ENCODE results near the gene RIOK1. TPM values are rescaled to one million over a fixed set of nuclear protein-coding genes. Genes with fewer than 3 reads are reported as not detected.

Gene RIOK1
- total and polyA plus RNA-seq, 5 donors = 7.7 to 14.3 (median 13.2) TPM

DNA sequence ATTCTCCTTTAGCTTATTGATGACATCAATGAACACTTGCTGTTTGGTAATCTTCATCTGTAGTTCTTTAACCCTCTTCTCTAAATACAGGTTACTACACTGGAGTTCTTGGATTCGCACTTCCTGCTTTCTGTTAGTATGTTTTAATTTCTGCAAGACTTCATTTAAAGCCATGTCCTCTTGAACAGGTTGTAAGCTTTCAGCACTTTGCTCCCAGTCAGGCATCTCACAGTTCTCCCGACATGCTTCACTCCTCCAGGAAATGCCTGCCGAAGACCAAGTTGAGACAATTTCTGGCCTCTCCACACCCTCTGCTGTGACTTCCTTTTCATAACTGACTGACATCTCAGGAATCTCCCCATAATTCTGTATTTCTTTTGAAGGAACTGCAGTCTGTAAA is 15.9 kb upstream of the RIOK1 start:
- intact Hi-C loops (cut with DNase I) = loop anchor here in 1 of 4 donors (10.0 kb wide), 1 partner anchor 49 kb away; no protein-coding TSS in a partner anchor
- H3K27ac ChIP-seq (ENCODE audit: low read length) = no peak overlapping the region
- no peaks in the 10 kb centered on the region for H3K4me1 ChIP-seq (ENCODE audit: control insufficient read depth, insufficient read depth, low read length)
- DNase-seq (no peak), ATAC-seq (no peak)
- no peak overlapping the region for H3K4me3 ChIP-seq (ENCODE audit: low read length)
- no peaks in the 10 kb centered on the region for H3K27me3 ChIP-seq (ENCODE audit: control insufficient read depth, insufficient read depth)
- 34% methylated on average over 3 of the region's 3 CpGs for WGBS
- no peaks in the 10 kb centered on the region for H3K9me3 ChIP-seq (ENCODE audit: control insufficient read depth, low read length)

DNA sequence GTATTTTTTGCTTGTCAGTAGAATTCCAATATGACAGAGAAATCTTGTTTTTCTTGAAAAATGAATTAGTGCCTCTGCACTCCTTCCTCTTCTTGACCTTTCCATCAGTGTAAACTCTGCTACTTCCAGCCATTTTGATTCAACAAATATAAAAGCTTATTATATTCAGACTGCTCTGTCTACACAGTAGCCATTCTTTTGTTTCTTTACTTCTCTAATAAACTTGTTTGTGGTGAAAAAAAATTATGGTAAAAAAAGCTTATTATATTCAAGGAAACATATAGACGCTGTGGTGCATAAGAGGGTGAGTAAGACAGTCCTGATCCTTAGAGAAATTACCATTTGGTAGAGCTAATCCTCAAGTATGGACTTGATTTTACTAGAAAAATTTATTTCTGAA is 11.6 kb upstream of the RIOK1 start:
- Histone ChIP-seq H3K27ac (ENCODE audit: low read length) (no peak overlapping the region), H3K27me3 (ENCODE audit: control insufficient read depth, insufficient read depth) (no peaks in the 10 kb centered on the region), H3K4me3 (ENCODE audit: low read length) (no peak overlapping the region), H3K4me1 (ENCODE audit: control insufficient read depth, insufficient read depth, low read length) (no peaks in the 10 kb centered on the region), H3K9me3 (ENCODE audit: control insufficient read depth, low read length) (no peaks in the 10 kb centered on the region)
- intact Hi-C loops (cut with DNase I) = loop anchor here in 1 of 4 donors (10.0 kb wide), 1 partner anchor 53 kb away; no protein-coding TSS in a partner anchor
- WGBS = 91% methylated on average over 1 of the region's 1 CpG
- no peak for ATAC-seq
- DNase-seq = no peak

DNA sequence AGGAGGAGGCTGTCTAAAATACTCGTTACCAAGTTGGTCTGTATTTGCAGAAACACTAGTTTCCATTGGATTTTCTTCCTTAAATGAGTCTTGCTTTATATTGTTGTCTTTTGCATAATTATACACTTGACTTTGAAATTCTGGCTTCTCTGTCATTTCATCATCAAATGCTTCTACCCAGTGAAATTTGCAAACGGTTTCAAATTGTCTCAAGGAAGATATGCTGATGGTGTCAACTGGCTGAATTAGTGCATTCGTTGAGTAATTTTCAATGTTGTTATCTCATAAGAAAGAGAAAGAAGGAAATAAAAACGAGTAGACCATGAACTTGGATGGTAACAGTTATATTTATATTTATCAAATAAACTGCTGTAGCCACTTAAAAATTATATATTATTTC is 10.9 kb upstream of the RIOK1 start:
- no peak overlapping the region for H3K4me3 ChIP-seq (ENCODE audit: low read length)
- no peak overlapping the region for H3K27ac ChIP-seq (ENCODE audit: low read length)
- DNase-seq = no peak
- 53% methylated on average over 4 of the region's 4 CpGs for WGBS
- H3K4me1 ChIP-seq (ENCODE audit: control insufficient read depth, insufficient read depth, low read length) = no peaks in the 10 kb centered on the region
- ATAC-seq = no peak
- H3K27me3 ChIP-seq (ENCODE audit: control insufficient read depth, insufficient read depth) = no peaks in the 10 kb centered on the region
- no peaks in the 10 kb centered on the region for H3K9me3 ChIP-seq (ENCODE audit: control insufficient read depth, low read length)
- intact Hi-C loops (cut with DNase I) = loop anchor here in 1 of 4 donors (10.0 kb wide), 1 partner anchor 54 kb away; no protein-coding TSS in a partner anchor

DNA sequence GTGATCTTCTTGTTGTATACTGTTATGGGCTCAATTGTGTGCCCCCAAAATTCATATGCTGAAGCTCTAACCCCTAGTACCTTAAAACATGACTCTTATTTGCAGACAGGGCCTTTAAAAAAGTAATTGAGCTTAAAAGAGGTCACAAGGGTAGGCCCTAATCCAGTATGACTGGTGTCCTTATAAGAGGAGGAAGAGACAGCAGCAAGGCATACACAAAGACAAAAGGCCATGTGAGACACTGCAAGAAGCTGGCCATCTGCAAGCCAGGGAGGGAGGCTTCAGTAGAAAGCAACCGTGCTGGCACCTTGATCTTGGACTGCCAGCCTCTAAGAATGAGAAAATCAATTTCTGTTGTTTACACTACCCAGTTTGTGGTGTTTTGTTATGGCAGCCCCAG is 8.5 kb upstream of the RIOK1 start:
- Histone ChIP-seq H3K4me1 (ENCODE audit: control insufficient read depth, insufficient read depth, low read length) (no peaks in the 10 kb centered on the region), H3K4me3 (ENCODE audit: low read length) (no peak overlapping the region), H3K27me3 (ENCODE audit: control insufficient read depth, insufficient read depth) (no peaks in the 10 kb centered on the region), H3K9me3 (ENCODE audit: control insufficient read depth, low read length) (no peaks in the 10 kb centered on the region), H3K27ac (ENCODE audit: low read length) (no peak overlapping the region)
- intact Hi-C loops (cut with DNase I) = loop anchor here in 1 of 4 donors (10.0 kb wide), 1 partner anchor 66 kb away; the partner anchor contains the start of gene SSR1
- WGBS = 80% methylated on average over 1 of the region's 1 CpG
- DNase-seq (no peak), ATAC-seq (no peak)

DNA sequence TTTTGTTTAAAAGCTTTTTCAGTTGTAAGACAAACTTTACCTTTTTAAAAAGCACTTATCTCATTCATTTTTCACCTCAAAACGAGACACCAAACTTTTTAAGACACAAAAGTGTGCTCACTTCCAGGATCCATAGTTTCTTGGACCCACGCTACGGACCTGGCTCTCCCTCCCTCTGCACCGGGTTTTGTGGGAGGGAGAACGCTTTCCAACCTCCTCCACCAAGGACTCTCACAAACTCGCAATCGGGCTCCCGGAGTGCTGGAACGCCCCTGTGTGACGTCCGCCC is 502 bp upstream of the RIOK1 start:
- Histone ChIP-seq H3K27me3 (ENCODE audit: control insufficient read depth, insufficient read depth) (no peaks in the 10 kb centered on the region), H3K9me3 (ENCODE audit: control insufficient read depth, low read length) (no peaks in the 10 kb centered on the region), H3K4me1 (ENCODE audit: control insufficient read depth, insufficient read depth, low read length) (no peaks in the 10 kb centered on the region), H3K4me3 (ENCODE audit: low read length) (peak overlapping the region; percentile 53), H3K27ac (ENCODE audit: low read length) (peak overlapping the region; percentile 48)
- peak in 1 of 3 donors; percentile 83 for DNase-seq
- peak; percentile 78 to 84 for ATAC-seq
- intact Hi-C loops (cut with DNase I) = loop anchor here in 1 of 4 donors (5.0 to 10.0 kb wide), 2 partner anchors 74 to 112 kb away; partner anchors contain the start of gene SSR1
- under 1% methylated on average over 11 of the region's 11 CpGs for WGBS

DNA sequence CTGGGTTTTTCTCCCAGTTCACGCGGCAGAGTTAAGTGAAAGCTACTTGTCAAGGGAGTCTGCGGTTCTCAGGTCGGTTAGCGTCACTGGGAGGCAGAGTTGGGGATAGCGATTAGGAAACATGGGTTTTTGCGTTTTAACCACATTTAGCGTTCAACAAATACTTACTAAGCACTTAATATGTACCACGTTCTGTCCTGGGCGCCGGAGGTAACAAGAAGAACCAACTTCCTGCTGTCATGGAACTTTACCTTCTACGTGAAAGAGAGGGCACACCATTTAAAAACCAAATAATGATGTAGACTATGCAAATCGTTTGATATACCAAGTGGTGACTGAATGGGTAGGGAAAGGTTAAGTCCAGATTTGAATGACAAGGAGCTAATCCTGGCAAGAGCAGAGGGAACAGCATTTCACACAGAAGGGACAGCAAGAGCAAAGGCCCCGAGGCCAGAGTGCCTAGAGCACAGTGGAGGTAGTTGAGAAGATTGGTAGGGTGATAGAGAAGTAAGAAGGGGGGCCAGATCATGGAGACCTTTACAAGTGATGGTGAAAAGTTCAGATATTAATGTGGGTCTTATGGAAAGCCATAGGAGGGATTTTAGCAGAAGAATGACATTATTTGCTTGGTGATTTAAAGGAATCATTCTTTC is 744 bp downstream of the RIOK1 start:
- Histone ChIP-seq H3K4me3 (ENCODE audit: low read length) (peak overlapping the region; percentile 53), H3K27ac (ENCODE audit: low read length) (peak overlapping the region; percentile 48), H3K4me1 (ENCODE audit: control insufficient read depth, insufficient read depth, low read length) (no peaks in the 10 kb centered on the region), H3K9me3 (ENCODE audit: control insufficient read depth, low read length) (no peaks in the 10 kb centered on the region), H3K27me3 (ENCODE audit: control insufficient read depth, insufficient read depth) (no peaks in the 10 kb centered on the region)
- DNase-seq = no peak
- no peak for ATAC-seq
- intact Hi-C loops (cut with DNase I) = loop anchor here in 1 of 4 donors (5.0 kb wide), 1 partner anchor 78 kb away; the partner anchor contains the start of gene SSR1
- WGBS = 4% methylated on average over 14 of the region's 14 CpGs

DNA sequence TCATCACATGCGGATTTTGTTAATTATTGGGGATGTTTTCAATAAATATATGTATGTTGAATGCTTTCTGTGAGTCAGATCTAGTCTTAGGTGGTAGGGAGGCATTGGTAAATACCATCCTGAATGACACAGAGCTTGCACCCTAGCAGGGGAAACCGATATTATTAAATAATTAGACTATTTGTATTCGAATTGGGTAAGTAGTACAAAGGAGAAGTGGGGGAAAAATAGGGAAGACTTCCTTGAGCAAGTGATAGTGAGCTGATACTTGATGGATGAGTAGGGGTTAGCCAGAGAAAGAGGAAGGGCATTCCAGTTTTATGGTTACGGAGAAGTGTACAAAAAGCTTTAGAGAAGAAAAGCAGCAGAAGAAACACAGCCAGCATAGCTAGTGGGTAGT is 1.5 kb downstream of the RIOK1 start:
- DNase-seq = no peak
- 84% methylated on average over 4 of the region's 4 CpGs for WGBS
- Histone ChIP-seq H3K27ac (ENCODE audit: low read length) (no peak overlapping the region), H3K4me1 (ENCODE audit: control insufficient read depth, insufficient read depth, low read length) (no peaks in the 10 kb centered on the region), H3K27me3 (ENCODE audit: control insufficient read depth, insufficient read depth) (no peaks in the 10 kb centered on the region), H3K4me3 (ENCODE audit: low read length) (no peak overlapping the region), H3K9me3 (ENCODE audit: control insufficient read depth, low read length) (no peaks in the 10 kb centered on the region)
- ATAC-seq = no peak
- intact Hi-C loops (cut with DNase I) = loop anchor here in 1 of 4 donors (5.0 kb wide), 1 partner anchor 79 kb away; the partner anchor contains the start of gene SSR1

DNA sequence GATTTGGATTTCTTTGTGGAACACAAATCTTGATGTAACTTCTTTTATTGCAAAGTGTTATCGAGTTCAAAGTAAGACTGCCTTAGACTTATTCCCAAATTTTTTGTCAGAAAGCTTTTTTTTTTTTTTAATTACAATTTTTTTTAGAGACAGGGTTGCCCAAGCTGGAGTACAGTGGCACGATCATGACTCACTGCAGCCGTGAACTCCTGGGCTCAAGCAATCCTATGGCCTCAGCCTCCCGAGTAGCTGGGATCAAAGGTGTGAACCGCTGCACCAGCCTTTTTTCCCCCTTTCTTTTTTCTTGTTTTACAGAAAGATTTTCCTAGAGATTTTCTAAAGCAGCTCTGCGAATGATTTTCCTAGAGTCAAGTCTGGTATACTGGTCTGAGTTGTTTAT is 2.8 kb downstream of the RIOK1 start:
- DNase-seq (no peak), ATAC-seq (no peak)
- Histone ChIP-seq H3K9me3 (ENCODE audit: control insufficient read depth, low read length) (no peaks in the 10 kb centered on the region), H3K4me3 (ENCODE audit: low read length) (no peak overlapping the region), H3K27ac (ENCODE audit: low read length) (no peak overlapping the region), H3K27me3 (ENCODE audit: control insufficient read depth, insufficient read depth) (no peaks in the 10 kb centered on the region), H3K4me1 (ENCODE audit: control insufficient read depth, insufficient read depth, low read length) (no peaks in the 10 kb centered on the region)
- intact Hi-C loops (cut with DNase I) = loop anchor here in 1 of 4 donors (5.0 kb wide), 1 partner anchor 80 kb away; the partner anchor contains the start of gene SSR1
- WGBS = 88% methylated on average over 6 of the region's 6 CpGs

DNA sequence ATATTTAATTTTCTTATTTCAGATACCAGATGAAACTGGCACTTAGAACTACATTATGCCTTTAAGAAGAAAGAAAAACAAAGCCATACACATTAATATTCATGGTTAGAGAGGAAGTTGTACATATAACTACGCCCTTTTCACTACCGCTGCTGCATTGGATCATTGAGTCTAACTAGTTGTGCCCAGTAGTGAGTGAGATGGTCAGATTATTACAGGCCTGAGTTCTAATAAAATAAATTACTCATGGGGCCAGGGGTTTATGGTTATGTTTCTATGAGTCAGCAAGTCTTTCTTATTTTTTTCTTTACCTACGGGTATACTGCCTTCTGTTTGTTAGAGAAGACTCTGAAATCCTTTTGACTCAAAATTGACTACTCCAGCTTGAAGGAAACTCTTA is 11.5 kb downstream of the RIOK1 start:
- no peak overlapping the region for H3K4me3 ChIP-seq (ENCODE audit: low read length)
- WGBS = 91% methylated on average over 3 of the region's 3 CpGs
- H3K9me3 ChIP-seq (ENCODE audit: control insufficient read depth, low read length) = no peaks in the 10 kb centered on the region
- no peaks in the 10 kb centered on the region for H3K4me1 ChIP-seq (ENCODE audit: control insufficient read depth, insufficient read depth, low read length)
- intact Hi-C loops (cut with DNase I) = loop anchor here in 1 of 4 donors (10.0 kb wide), 1 partner anchor 96 kb away; no protein-coding TSS in a partner anchor
- H3K27me3 ChIP-seq (ENCODE audit: control insufficient read depth, insufficient read depth) = no peaks in the 10 kb centered on the region
- ATAC-seq (no peak), DNase-seq (no peak)
- no peak overlapping the region for H3K27ac ChIP-seq (ENCODE audit: low read length)

DNA sequence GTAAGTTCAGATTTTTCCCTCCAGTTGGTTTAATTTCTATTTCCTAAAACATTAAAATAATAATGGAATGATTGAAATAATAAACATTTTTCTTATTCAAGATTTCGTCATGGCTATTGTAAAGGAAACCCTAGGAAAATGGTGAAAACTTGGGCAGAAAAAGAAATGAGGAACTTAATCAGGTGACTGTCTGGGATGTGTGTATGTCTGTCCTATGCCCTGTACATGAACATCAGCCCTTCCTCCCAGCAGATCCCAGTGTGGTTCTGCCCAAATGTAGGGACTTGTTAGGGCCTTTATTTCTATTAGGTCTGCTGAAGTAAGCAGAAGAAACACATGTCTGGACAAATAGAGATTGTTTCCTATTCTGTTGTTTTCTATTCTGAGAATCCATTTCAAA is 13.1 kb downstream of the RIOK1 start:
- ATAC-seq = no peak
- Histone ChIP-seq H3K27ac (ENCODE audit: low read length) (no peak overlapping the region), H3K4me3 (ENCODE audit: low read length) (no peak overlapping the region), H3K4me1 (ENCODE audit: control insufficient read depth, insufficient read depth, low read length) (no peaks in the 10 kb centered on the region), H3K27me3 (ENCODE audit: control insufficient read depth, insufficient read depth) (no peaks in the 10 kb centered on the region), H3K9me3 (ENCODE audit: control insufficient read depth, low read length) (no peaks in the 10 kb centered on the region)
- 85% methylated on average over 1 of the region's 1 CpG for WGBS
- intact Hi-C loops (cut with DNase I) = loop anchor here in 1 of 4 donors (10.0 kb wide), 1 partner anchor 98 kb away; no protein-coding TSS in a partner anchor
- DNase-seq = no peak

DNA sequence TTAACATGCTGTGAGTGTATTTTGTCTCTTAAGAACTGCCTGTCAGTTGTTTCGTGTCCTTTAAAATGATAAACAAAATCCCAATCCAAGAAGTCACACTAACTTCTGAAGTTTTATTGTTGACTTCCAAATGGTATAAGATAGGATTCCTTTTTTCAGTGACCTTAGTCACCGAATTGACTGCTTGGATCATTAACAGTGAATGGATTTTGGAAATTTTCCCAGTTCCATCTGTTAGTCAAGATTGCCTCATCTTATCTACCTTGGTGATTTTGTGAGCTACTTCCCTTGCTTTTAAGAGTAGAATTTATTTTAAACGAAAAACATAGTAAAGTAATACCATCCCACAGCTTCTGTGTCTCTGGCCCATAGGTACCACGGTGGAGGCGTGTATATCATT is 14.9 kb downstream of the RIOK1 start:
- WGBS = 90% methylated on average over 5 of the region's 5 CpGs
- H3K9me3 ChIP-seq (ENCODE audit: control insufficient read depth, low read length) = no peaks in the 10 kb centered on the region
- intact Hi-C loops (cut with DNase I) = loop anchor here in 1 of 4 donors (10.0 kb wide), 1 partner anchor 100 kb away; no protein-coding TSS in a partner anchor

More for the DNA sequence above, 14.9 kb downstream of the RIOK1 start:
- no peaks in the 10 kb centered on the region for H3K4me1 ChIP-seq (ENCODE audit: control insufficient read depth, insufficient read depth, low read length)
- no peak overlapping the region for H3K27ac ChIP-seq (ENCODE audit: low read length)
- ATAC-seq = no peak
- no peak overlapping the region for H3K4me3 ChIP-seq (ENCODE audit: low read length)
- H3K27me3 ChIP-seq (ENCODE audit: control insufficient read depth, insufficient read depth) = no peaks in the 10 kb centered on the region
- DNase-seq = no peak
